HG02943 (cell line): ENCODE data around the gene DDO.
"Not testable (repeated sequence)": the region's sequence is repeated elsewhere in the genome, so short reads cannot be mapped to it uniquely, and the experiment has no call there.

Source experiments
- ATAC-seq: cut with Tn5 transposase; IDR thresholded peaks from one replicate; pipeline ENCODE4 v1.9.1; 2021; ENCODE audit warnings: mild to moderate bottlenecking, low read depth, moderate library complexity; ENCODE audit not compliant: unreplicated experiment

DDO gene, protein sequence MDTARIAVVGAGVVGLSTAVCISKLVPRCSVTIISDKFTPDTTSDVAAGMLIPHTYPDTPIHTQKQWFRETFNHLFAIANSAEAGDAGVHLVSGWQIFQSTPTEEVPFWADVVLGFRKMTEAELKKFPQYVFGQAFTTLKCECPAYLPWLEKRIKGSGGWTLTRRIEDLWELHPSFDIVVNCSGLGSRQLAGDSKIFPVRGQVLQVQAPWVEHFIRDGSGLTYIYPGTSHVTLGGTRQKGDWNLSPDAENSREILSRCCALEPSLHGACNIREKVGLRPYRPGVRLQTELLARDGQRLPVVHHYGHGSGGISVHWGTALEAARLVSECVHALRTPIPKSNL

DNA sequence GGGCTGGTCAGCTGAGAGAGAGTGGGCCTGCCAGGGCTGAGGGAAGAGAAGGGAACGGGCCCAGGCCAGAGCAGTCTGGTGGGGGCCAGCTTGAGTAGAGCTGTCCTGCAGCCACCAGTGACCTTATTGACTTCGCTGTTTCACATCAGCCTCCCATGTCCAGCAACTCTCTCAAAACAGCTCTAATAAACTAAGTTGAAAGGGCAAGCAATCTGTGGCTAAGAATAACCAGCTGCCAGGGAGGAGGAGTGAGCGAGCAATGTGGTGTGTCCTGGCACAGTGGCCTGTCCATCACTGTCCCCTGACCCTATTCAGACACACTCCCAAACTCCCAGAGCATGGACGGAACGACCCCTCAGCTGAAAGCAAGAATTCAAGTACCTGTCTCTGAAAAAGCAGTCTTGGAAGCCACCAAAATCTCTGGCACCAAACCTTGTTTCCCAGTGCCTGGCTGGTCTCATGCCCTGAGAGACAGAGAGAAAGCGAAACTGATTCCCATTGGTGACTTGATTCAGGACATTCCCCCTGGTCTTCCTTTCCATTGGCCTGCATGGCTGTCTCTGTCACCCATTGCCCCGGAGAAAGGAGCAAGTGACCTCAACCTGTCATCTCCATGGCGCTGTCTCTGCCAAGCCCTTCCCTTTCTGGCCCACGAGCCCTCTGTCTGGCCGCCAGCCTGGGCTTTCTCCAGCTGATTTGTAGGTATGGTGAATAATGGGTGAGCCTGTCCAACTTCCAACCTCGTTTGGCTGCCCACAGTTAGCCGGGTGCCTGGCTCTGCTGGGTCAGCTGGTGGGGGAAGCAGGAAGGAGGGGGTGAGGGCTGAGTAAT, at the start of gene DDO:
Gene DDO, minus strand, starts transcription at position 490 of the 831 bp plus-strand sequence. CDS start 2,113 bp downstream, outside the sequence.
- ATAC-seq, result no peak

GRCh38 chr6:110462884-110463481, 47.6 kb upstream of the DDO start:
- no peak for ATAC-seq

DNA sequence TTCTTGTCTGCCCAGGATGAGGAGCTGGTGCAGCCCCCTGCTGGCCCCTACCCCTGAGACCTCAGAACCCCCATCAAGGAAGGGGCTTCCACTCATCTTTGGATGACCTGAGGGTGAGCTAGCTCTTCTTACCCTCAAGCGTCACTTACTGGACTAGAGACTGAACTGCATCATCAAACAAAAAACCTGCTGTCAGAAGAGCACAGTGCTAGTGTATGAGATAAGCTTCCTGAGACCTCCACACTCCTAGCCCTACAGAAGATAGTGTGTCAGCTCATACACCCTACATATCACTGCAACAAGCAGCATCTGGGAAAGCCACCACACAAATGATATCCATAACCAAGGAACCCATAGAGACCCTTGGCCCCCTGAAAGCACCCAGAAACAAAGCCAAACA, 46.0 kb upstream of the DDO start:
- no peak for ATAC-seq

DNA sequence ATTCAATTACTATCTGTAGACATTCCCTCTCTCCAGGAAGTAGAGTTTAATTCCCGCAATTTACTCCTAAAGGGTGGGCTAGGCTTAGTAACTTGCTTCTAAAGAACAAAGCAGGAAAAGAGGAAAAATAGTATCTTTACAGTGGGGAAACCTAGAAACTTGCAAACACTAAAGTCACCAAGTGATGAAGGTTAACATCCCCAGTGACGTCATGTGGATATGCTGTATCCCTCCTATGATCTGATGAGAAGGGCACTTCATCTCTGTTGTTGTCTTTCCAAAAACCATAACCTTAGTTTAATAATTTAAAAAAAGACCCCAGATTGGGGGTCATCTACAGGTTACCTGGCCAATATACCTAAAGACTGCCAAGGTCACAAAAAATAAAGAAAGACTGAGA, 43.8 kb upstream of the DDO start:
- no peak for ATAC-seq

DNA sequence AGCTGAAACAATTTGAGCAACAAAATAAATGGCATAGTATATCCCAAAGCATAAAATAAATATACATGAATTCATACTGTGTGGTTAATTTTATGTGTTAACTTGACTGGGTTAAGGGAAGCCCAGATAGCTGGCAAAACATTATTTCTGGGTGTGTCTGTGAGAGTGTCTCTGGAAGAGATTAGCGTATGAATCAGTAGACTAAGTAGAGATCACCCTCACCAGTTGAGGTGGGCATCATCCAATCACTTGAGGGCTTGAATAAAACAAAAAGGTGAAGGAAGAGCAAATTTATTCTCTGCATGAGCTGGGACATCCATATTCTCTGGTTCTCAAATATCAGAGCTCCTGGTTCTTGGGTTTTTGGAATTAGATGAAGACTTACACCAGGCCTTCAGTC, 43.1 kb upstream of the DDO start:
- ATAC-seq, result no peak

DNA sequence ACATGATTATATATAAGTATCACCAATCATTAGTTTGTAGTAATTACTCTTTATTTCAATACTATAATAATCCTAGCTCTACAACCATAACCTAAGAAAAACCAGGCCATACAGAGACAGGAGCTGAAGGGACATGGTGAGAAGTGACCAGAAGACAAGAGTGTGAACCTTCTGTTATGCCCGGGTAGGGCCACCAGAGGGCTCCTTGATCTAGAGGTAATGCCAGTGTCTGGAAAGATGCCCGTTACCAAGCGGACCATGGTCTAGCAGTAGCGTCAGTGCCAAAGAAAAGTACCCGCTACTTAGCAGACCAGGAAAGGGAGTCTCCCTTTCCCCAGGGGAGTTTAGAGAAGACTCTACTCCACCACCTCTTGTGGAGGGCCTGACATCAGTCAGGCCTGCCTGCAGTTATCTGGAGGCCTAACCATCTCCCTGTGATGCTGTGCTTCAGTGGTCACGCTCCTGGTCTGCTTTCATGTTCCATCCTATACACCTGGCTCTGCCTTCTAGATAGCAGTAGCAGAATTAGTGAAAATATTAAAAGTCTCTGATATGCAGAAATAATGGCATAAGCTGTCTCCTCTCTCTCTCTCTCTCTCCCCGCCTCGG, 42.3 kb upstream of the DDO start:
- ATAC-seq, result not testable (repeated sequence)

- no peak for ATAC-seq
Observed at GRCh38 chr6:110456694-110457093, 41.3 kb upstream of the DDO start.

GRCh38 chr6:110449541-110449895, 34.1 kb upstream of the DDO start:
- no peak for ATAC-seq

- ATAC-seq, result no peak
Observed at GRCh38 chr6:110448846-110449540, 33.6 kb upstream of the DDO start.

DNA sequence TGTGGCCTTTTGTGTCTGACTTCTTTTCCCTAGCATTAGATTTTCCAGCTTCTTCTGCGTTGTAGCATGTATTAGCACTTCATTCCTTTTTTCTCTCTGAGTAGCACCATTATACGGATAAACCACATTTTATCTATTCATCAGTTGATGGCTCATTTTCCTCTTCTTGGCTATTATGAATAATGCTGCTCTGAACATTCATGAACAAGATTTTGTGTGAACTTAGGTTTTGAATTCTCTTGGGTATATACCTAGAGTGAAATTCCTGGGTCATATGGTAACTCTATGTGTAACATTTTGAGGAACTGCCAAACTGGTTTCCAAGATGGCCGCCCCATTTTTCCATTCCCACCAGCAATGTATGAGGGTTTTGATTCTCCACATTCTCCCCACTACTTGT, 32.4 kb upstream of the DDO start:
- no peak for ATAC-seq

DNA sequence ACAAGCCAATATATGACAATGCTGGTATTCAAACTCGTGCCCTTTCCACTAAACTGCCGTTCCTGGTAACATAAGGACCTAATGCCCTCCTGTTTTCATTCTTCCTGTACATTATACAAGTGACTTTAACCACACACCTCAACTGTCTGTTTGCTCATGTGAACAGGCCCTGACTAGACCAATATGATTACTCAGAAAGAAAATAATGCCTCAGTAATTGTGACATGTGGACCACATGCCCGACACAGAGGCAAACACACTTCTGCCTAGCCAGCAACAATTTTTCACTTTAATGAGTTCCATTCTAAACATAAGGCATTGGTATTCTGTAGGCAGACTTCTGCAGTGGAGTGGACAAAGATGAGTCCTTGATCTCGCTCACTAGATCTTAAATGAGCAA, 31.0 kb upstream of the DDO start:
- ATAC-seq, result no peak

DNA sequence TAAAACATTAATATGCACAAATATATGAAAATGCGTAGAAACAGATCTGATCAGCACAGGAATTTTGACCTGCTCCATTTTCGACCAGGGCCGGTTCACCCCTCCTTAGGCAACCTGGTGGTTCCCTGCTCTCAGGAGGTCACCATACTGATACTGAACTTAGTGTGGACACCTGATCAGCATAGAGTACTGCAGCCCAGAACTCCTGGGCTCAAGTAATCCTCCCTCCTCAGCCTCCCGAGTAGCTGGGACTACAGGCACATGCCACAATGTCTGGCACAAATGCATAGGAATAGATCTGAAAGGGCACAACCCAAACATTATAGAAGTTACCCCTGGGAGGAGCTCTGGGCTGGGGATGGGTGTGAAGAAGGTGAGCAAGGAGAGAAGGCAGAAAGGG, 24.7 kb upstream of the DDO start:
- ATAC-seq, result no peak

GRCh38 chr6:110439356-110439755, 24.0 kb upstream of the DDO start:
- no peak for ATAC-seq

DNA sequence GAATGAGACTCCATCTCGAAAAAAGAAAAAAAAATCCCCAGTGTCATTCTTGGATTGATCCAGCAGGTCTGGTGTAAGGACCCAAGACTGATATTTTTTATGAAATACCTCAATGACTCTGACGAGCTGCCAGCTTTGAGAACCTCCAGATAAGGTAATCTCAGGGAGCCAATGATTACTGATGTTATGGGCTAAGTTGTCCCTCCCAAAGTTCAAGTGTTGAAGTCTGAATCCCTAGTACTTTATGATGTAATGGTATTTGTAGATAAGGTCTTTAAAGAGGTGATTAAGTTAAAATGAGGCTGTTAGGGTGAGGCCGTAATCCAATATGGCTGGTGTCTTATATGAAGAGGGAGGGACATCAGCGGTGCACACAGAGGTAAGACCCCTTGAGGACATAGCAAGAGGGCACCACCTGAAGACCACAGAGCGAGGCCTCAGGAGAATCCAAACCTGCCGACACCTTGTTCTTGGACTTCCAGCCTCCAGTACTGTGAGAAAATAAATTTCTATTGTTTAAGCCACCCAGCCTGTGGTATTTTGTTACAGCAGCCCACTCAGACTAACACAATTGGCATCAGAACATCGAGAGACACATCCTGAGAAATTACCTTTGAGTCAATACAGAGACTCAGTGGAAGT, 19.7 kb upstream of the DDO start:
- no peak for ATAC-seq

- no peak for ATAC-seq
Observed at GRCh38 chr6:110432285-110432900, 17.0 kb upstream of the DDO start.

GRCh38 chr6:110430741-110431140, 15.4 kb upstream of the DDO start:
- no peak for ATAC-seq

DNA sequence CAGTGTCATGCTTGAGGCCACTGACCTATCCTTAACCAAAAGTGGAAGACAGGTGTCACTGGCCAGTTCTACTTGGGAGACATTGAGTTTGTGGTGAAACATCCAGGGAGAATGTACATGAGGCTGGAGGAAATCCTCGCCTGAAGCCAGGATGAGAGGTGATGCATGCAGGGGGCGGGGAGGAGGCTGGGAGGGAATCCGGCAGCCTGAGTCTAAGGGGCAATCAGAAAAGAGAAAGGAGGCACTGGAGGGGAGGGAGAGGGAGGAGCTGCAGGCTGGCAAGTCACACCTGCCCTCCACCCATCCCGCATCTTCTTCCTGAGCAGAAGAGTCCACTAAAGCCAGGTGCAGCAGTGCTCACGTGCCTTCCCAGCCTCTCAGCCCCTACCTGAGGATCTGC, 14.9 kb upstream of the DDO start:
- no peak for ATAC-seq

DNA sequence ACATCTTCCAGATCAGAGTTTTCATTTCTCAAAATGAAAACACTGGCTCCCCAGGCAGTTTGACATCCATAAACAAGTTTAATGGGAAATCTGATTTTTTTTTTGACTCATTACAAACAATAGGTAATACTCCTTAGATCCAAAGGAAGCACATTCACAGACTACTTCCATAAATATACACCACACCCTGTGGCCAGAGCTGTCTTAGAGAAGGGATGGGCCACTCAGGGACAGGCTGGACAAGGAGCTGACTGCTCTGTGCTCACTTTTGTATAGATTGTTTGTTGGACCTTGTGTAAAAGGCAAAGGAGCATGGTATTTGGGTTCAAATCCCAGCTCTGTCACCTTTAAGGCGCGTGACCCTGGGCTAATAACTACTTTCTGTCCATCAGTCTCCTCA, 12.8 kb upstream of the DDO start:
- no peak for ATAC-seq

DNA sequence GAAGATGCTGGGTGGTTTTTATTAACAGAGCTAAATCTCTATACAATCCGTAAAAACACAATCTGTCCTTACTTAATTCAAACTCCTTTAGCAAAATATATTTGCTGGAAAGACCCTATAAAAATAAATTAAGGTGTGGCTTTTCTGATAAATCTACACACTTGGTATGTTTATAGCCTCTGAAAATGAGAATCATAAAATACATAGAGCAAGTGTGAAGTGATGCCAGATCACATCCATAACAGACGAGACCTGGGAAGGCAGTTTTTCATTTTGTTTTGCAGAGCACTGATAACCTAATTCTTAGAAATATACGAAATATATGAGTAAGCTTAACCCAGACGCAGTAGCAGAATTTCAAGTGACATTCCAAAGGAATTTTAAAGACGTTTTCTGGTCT, 10.4 kb upstream of the DDO start:
- no peak for ATAC-seq

- no peak for ATAC-seq
Observed at GRCh38 chr6:110422444-110422822, 7.1 kb upstream of the DDO start.
